NT2/D1 (cell line): Measurements from ENCODE around the gene TLNRD1.

ENCODE experiments used
- YY1 ChIP-seq: IDR thresholded peaks from 2 replicates; pipeline ENCODE4 v1.6.1; 2011; ENCODE audit not compliant: insufficient read length, insufficient read depth
- ZNF274 ChIP-seq: IDR thresholded peaks from 2 replicates; pipeline ENCODE4 v1.6.1; 2011; ENCODE audit warnings: mild to moderate bottlenecking, low read depth, low read length

- TF ChIP-seq YY1 (no peak), ZNF274 (no peak)
These were observed 46.6 kb upstream of the TLNRD1 start for GRCh38 chr15:80953953-80954778.
